Central memory CD8-positive, alpha-beta T cell (primary cell): Measurements from ENCODE around the gene LGI2.
A peak's percentile ranks its signal among the peaks of the same experiment; 100 is the strongest.
"Not testable (repeated sequence)": the region's sequence is repeated elsewhere in the genome, so short reads cannot be mapped to it uniquely, and the experiment has no call there.

Source experiments
- ATAC-seq: fragments of 150-1000 bp; cut with Tn5 transposase; replicated peaks from 2 replicates; pipeline ENCODE4 v1.10.0; 2022; ENCODE audit warnings: mild to moderate bottlenecking, moderate FRiP score, moderate number of reproducible peaks; ENCODE audit not compliant: poor library complexity, severe bottlenecking; ENCODE audit errors: extremely low read depth
- DNase-seq, 2 donors: peaks; one replicate each; pipeline ENCODE4 v3.0.0; 2021; ENCODE audit warnings: low spot score in 2 of 2
- H3K27ac Mint-ChIP-seq: one replicate; pipeline ENCODE4 v1.8.0; 2022; ENCODE audit warnings: low read depth, mild to moderate bottlenecking, moderate library complexity, mixed read lengths
- H3K27me3 Mint-ChIP-seq: one replicate; pipeline ENCODE4 v1.8.0; 2022; ENCODE audit warnings: mixed read lengths
- H3K36me3 Mint-ChIP-seq: one replicate; pipeline ENCODE4 v1.8.0; 2022; ENCODE audit warnings: mild to moderate bottlenecking, moderate library complexity, mixed read lengths; ENCODE audit not compliant: insufficient read depth
- H3K4me1 Mint-ChIP-seq: one replicate; pipeline ENCODE4 v1.8.0; 2022; ENCODE audit warnings: mixed read lengths
- H3K4me3 Mint-ChIP-seq: one replicate; pipeline ENCODE4 v1.8.0; 2022; ENCODE audit warnings: mild to moderate bottlenecking, moderate library complexity, mixed read lengths
- H3K9me3 Mint-ChIP-seq: one replicate; pipeline ENCODE4 v1.8.0; 2022; ENCODE audit warnings: mixed read lengths

LGI2 gene, protein sequence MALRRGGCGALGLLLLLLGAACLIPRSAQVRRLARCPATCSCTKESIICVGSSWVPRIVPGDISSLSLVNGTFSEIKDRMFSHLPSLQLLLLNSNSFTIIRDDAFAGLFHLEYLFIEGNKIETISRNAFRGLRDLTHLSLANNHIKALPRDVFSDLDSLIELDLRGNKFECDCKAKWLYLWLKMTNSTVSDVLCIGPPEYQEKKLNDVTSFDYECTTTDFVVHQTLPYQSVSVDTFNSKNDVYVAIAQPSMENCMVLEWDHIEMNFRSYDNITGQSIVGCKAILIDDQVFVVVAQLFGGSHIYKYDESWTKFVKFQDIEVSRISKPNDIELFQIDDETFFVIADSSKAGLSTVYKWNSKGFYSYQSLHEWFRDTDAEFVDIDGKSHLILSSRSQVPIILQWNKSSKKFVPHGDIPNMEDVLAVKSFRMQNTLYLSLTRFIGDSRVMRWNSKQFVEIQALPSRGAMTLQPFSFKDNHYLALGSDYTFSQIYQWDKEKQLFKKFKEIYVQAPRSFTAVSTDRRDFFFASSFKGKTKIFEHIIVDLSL

DNA sequence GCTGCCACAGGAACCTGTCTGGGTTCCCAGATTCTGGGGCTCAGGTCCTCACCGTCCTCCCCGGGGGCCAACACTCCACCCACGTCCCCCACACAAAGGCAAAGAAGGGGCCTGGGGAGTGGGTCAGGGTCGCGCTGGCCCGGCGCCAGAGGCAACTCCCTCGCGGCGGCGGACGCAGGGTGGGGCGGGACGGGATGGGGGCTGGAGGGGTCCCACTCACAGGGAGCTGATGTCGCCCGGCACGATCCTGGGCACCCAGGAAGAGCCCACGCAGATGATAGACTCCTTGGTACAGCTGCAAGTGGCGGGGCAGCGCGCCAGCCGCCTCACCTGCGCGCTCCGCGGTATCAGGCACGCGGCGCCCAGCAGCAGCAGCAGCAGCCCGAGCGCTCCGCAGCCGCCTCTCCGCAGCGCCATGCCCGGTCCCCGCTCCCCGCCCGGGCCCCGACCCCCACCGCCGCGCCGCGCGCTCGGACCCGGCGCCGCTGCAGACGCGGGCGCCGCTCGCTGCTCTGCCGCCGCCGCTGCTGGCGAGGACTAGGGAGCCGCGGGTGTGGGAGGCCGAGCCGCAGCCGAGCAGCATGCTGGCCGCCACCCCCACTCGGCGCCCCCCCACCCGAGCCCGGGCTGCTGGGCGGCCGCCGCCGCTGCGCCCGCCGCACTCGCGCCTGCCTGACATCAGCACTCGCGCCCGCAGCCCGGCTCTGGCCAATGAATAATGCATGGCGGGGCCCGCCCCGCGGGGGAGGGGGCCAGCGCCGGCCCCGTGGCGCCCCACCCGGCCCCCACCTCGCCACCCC, at the start of gene LGI2:
Gene LGI2, minus strand, starts transcription at position 670 of the 800 bp plus-strand sequence. Its CDS starts 253 bp downstream, at position 417.
- H3K9me3 Mint-ChIP-seq = peaks cover 10% of the 10 kb centered on the region
- ATAC-seq = no peak
- no peaks in the 10 kb centered on the region for H3K4me1 Mint-ChIP-seq
- no peak within 1 kb of the TSS for H3K27ac Mint-ChIP-seq
- H3K4me3 Mint-ChIP-seq = no peak within 1 kb of the TSS
- H3K36me3 Mint-ChIP-seq = no peaks in the 10 kb centered on the region
- no peak for DNase-seq
- peaks cover 91% of the 10 kb centered on the region for H3K27me3 Mint-ChIP-seq

DNA sequence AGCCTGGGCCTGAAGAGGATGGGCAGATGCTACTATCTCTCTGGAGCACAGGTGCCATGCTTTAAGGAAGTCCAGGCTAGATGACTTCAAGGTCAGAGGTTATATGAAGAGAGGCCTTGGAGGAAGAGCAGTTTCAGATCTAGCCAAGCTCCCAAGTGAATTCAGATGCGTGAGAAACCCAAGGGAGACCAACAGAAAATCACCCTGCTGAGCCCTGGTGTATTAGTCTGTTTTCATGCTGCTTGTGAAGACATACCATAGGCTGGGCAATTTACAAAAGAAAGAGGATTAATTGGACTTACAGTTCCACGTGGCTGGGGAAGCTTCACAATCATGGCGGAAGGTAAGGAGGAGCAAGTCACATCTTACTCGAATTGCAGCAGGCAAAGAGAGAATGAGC, 47.8 kb upstream of the LGI2 start:
- ATAC-seq = no peak
- DNase-seq = no peak
- H3K4me1 Mint-ChIP-seq = no peaks in the 10 kb centered on the region
- H3K9me3 Mint-ChIP-seq = no peaks in the 10 kb centered on the region
- no peak overlapping the region for H3K27ac Mint-ChIP-seq
- peaks cover 55% of the 10 kb centered on the region for H3K27me3 Mint-ChIP-seq
- no peak overlapping the region for H3K4me3 Mint-ChIP-seq
- H3K36me3 Mint-ChIP-seq = peaks cover 2% of the 10 kb centered on the region

DNA sequence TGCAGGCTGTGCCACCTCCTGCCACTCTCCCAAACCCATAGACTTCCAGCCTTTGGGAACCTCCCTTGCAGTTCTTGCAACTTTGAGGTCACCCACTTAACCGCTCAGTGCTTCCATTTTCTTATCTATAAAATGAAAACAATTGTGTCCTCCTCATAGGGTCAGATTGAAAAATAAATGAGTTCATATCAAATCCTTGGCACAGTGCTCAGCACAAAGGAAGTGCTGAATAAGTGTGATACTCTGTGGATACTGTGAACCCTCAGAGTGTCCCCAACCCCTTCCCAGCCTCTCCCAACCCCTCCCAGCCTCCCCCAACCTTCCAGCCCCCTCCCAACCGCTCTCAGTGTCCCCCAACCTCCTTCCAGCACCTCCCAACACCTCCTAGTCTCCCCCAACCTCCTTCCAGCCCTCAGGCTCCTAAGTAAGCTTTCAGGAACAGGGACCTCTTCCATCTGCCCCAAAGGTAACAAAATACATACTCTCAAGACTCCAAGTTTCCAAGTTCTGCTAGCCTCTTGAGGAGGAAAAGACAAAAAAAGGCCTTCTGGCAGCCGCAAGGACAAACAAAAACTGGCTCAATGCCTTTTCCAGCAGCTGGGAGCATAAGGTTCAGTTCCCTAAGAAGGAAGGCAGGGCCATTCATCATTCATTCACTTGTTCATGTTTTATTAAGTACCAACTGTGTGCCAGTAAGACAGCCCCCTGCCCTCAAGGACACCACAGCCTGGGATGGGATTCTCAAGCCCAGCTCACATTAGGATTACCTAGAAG, 46.1 kb upstream of the LGI2 start:
- H3K4me3 Mint-ChIP-seq = no peak overlapping the region

DNA sequence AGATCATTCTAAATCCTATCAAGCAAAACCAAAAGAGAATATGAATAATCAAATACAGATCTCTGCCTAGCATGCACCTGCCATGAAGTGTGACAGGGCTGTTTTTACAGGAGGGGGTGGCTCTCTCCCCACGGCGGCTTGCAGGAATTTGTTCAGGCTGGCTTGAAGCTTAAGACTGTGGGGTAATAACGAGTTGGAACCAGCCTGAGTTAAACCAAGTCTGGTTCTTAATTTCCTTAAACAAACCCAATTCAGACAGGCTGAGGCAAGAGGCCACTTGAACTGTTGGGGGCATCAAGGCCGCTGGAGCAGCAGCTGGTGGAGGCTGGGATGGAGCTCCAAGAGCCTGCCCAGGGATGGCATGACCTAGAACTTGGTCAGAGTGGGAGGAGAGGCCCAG, 45.1 kb upstream of the LGI2 start:
- no peak for DNase-seq

More for the DNA sequence above, 46.1 kb upstream of the LGI2 start:
- DNase-seq = no peak
- Mint-ChIP-seq H3K36me3 (peaks cover 2% of the 10 kb centered on the region), H3K9me3 (no peaks in the 10 kb centered on the region), H3K27me3 (peaks cover 41% of the 10 kb centered on the region), H3K4me1 (no peaks in the 10 kb centered on the region), H3K27ac (no peak overlapping the region)
- no peak for ATAC-seq

DNA sequence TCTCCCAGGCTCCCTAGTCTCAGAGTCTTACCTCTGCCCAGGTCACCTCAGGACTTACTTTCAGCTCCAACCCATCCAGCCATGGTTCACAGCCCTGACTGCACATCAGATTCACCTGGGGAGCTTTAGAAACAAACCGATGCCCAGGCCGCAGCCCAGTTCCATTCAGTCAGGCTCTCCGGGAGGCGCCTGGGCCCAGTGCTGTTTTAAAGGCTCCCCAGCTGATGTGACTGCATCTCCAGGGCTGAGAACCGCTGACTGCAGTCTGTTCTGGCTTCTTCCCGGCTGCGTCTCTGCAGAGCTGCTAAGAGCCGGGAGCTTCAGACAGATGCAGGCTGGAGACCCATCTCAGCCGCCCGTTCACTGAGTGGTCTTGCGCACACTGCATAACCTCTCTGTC, 44.4 kb upstream of the LGI2 start:
- H3K4me3 Mint-ChIP-seq = no peak overlapping the region
- H3K9me3 Mint-ChIP-seq = no peaks in the 10 kb centered on the region
- no peaks in the 10 kb centered on the region for H3K36me3 Mint-ChIP-seq
- DNase-seq (no peak), ATAC-seq (no peak)
- H3K4me1 Mint-ChIP-seq = no peaks in the 10 kb centered on the region
- peaks cover 44% of the 10 kb centered on the region for H3K27me3 Mint-ChIP-seq
- no peak overlapping the region for H3K27ac Mint-ChIP-seq

More for the DNA sequence above, 45.1 kb upstream of the LGI2 start:
- no peak for ATAC-seq
- Mint-ChIP-seq H3K9me3 (no peaks in the 10 kb centered on the region), H3K36me3 (no peaks in the 10 kb centered on the region), H3K27me3 (peaks cover 41% of the 10 kb centered on the region), H3K4me3 (no peak overlapping the region), H3K4me1 (no peaks in the 10 kb centered on the region), H3K27ac (no peak overlapping the region)

DNA sequence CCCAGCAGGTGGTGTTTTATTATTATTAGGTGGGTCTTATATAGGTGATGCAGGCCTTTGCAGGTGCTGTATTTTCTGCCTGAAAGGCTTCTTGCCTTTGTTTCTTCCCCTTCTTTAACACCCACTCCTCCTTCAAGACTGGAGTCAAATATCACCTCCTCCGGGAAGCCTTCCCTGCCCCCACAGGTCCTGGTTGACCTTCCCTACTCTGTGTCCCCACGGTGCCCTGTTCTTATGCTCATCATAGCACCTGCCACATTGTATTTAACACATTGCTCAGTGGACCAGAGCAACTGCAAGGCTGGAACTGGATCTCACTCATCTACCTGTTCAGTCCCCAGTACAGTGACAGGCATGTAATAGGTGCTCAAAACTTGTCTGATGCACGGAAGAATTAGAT, 39.8 kb upstream of the LGI2 start:
- H3K9me3 Mint-ChIP-seq = peaks cover 6% of the 10 kb centered on the region
- no peak overlapping the region for H3K4me3 Mint-ChIP-seq
- no peaks in the 10 kb centered on the region for H3K36me3 Mint-ChIP-seq
- peaks cover 36% of the 10 kb centered on the region for H3K27me3 Mint-ChIP-seq
- DNase-seq (no peak), ATAC-seq (no peak)
- H3K4me1 Mint-ChIP-seq = no peaks in the 10 kb centered on the region
- H3K27ac Mint-ChIP-seq = no peak overlapping the region

DNA sequence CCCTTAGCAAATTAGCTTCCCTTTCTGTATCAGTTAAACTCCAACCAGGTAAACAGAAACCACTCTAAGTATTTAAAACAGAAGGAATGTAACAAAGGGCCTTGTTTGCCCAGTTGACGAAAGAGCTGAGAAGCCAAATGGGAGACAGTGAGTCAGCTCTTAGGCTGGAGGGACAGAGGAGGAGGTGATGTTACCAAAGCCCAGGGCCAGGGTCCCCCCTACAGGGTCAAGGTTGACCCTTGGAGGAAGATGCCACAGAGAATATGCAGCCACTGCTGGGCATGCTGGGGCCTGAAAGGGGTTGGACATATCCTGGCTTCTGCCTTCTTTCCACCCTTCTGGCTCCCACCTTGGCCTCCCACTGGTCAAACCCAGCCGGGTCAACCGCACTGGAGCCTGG, 38.3 kb upstream of the LGI2 start:
- no peak overlapping the region for H3K4me3 Mint-ChIP-seq
- H3K27ac Mint-ChIP-seq = peak overlapping the region; percentile 67
- H3K9me3 Mint-ChIP-seq = peaks cover 6% of the 10 kb centered on the region
- peaks cover 36% of the 10 kb centered on the region for H3K27me3 Mint-ChIP-seq
- no peaks in the 10 kb centered on the region for H3K36me3 Mint-ChIP-seq
- ATAC-seq (no peak), DNase-seq (no peak)
- H3K4me1 Mint-ChIP-seq = no peaks in the 10 kb centered on the region

DNA sequence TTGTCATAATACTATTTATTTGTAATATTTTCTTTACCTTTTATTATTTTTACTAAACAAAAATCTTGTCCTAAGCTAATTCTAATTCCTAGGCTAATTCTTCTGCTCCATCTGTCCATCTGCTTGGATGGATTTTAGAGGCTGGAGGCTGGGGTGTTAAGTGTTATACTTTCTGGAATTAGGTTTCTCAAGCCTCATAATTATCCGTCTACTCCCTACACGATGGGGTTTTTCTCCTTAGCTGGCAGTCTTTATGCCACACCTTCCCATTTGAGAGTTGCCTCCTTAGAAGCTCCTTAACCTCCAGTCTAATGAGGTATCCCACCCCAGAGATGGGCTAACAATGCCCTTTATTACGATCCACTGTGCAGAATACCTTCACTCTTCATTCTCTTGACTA, 37.6 kb upstream of the LGI2 start:
- Mint-ChIP-seq H3K27me3 (peaks cover 36% of the 10 kb centered on the region), H3K4me1 (no peaks in the 10 kb centered on the region), H3K27ac (peak overlapping the region; percentile 67), H3K4me3 (no peak overlapping the region), H3K9me3 (peaks cover 6% of the 10 kb centered on the region), H3K36me3 (no peaks in the 10 kb centered on the region)
- DNase-seq (no peak), ATAC-seq (no peak)

DNA sequence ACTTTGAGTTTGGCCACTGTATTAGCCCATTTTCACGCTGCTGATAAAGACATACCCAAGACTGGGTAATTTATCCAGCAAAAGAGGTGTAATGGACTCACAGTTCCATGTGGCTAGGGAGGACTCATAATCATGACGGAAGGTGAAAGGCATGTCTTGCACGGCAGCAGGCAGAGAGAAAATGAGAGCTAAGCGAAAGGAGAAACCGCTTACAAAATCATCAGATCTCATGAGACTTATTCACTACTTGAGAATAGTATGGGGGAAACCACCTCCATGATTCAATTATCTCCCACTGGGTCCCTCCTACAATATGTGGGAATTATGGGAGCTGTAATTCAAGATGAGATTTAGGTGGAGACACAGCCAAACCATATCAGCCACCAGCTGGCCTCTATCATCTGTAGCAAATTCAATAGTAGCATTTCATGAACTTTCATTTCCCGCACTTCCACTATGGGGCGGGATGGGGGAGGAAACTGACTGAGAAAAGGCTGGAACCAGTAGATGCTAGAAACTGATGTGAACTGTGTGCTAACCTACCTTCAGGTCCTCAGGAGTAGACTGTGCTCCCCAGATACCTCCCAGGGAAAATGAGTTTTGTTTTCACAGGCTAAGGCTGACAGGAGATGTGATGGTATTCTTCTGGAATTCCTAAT, 35.3 kb upstream of the LGI2 start:
- no peak for DNase-seq
- Mint-ChIP-seq H3K36me3 (no peaks in the 10 kb centered on the region), H3K9me3 (peaks cover 6% of the 10 kb centered on the region), H3K4me3 (no peak overlapping the region), H3K4me1 (no peaks in the 10 kb centered on the region), H3K27me3 (peaks cover 41% of the 10 kb centered on the region), H3K27ac (no peak overlapping the region)
- ATAC-seq = no peak

DNA sequence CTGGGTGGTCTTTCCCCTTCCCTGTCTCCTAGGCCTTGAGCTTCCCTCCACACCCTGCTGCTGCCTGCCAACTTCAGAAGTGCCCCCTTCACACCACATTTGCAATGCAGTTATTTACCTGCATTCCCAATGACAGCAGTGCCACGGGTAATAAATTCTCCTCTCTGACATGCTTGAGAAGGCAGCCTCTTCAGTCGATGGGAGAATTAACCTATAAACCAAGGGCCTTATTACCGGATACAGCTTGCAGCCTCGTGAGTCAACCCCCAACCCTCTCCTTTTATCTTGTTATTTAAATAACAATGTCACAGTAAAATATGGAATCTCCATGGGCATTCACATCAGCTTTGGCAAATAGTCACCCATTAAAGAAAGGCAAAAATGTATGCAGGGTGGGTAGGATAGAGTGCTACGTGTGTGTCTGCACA, 34.7 kb upstream of the LGI2 start:
- ATAC-seq (no peak), DNase-seq (no peak)
- Mint-ChIP-seq H3K27me3 (peaks cover 40% of the 10 kb centered on the region), H3K4me3 (no peak overlapping the region), H3K36me3 (no peaks in the 10 kb centered on the region), H3K27ac (no peak overlapping the region), H3K9me3 (peaks cover 6% of the 10 kb centered on the region), H3K4me1 (no peaks in the 10 kb centered on the region)

DNA sequence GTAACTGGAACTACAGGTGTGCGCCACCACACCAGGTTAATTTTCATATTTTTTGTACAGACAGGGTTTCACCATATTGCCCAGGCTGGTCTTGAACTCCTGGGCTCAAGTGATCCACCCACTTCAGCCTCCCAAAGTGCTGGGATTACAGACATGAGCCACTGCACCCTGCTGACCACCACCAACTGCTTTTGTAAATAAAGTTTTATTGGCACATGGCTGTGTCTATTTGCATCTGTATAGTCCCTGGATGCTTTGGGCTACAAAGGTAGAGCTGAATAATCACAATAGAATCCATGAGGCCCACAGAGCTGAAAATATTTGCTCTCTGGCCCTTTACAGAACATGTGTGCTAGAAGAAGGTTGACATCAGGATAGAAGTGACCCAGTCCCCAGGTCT, 33.7 kb upstream of the LGI2 start:
- H3K27me3 Mint-ChIP-seq = peaks cover 45% of the 10 kb centered on the region
- H3K4me1 Mint-ChIP-seq, H3K9me3 Mint-ChIP-seq, H3K27ac Mint-ChIP-seq, H3K36me3 Mint-ChIP-seq, H3K4me3 Mint-ChIP-seq, DNase-seq, ATAC-seq: not testable (repeated sequence)

DNA sequence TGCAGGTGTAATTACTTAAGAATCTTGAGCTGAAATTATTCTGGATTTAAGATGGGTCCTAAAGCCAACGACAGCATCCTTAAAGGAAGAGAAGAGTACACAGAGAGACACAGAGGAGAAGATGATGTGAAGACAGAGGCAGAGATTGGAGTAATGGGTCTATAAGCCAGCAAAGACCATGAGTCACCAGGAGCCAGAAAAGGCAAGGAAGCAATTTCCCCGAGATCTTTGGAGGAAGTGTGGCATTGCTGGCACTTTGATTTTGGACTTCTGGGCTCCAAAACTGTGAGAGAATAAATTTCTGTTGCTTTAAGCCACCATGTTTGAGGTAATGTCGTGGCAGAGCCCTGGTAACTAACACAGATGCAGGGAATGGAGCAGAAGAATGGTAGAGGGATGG, 32.4 kb upstream of the LGI2 start:
- Mint-ChIP-seq H3K27ac (no peak overlapping the region), H3K27me3 (peaks cover 44% of the 10 kb centered on the region), H3K4me1 (no peaks in the 10 kb centered on the region), H3K36me3 (peaks cover 1% of the 10 kb centered on the region), H3K4me3 (no peak overlapping the region), H3K9me3 (peaks cover 6% of the 10 kb centered on the region)
- ATAC-seq = no peak
- DNase-seq = no peak
